LNCAP (cell line): ENCODE data around the gene PDE2A.

Experiments
- TF ChIP-seq, protein P1 (sequence below): fragments of 450-650 bp; IDR thresholded peaks from 2 replicates; pipeline ENCODE4 v1.5.1; 2017; ENCODE audit warnings: mild to moderate bottlenecking

The PDE2A gene

DNA sequence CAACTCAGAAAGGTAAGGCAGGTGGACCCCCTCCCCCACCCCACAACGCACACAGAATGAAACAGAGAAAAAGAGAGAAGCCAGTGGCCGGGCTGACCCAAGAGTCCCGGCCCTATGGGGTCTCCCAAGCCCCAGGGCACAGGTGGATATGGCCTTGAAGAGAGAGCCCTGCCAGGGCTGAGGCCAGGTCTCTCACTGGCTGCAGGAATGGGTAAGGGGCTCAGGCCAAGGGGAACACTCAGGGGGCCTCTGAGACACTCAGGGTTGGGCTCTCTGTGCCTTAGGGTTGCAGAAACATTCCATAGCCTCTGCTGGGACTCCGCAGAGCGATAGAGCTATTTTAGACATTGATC is 98.0 kb downstream of the PDE2A start:
- TF ChIP-seq, protein P1, sequence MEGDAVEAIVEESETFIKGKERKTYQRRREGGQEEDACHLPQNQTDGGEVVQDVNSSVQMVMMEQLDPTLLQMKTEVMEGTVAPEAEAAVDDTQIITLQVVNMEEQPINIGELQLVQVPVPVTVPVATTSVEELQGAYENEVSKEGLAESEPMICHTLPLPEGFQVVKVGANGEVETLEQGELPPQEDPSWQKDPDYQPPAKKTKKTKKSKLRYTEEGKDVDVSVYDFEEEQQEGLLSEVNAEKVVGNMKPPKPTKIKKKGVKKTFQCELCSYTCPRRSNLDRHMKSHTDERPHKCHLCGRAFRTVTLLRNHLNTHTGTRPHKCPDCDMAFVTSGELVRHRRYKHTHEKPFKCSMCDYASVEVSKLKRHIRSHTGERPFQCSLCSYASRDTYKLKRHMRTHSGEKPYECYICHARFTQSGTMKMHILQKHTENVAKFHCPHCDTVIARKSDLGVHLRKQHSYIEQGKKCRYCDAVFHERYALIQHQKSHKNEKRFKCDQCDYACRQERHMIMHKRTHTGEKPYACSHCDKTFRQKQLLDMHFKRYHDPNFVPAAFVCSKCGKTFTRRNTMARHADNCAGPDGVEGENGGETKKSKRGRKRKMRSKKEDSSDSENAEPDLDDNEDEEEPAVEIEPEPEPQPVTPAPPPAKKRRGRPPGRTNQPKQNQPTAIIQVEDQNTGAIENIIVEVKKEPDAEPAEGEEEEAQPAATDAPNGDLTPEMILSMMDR = no peak

GRCh38 chr11:72575533-72576242 is 98.5 kb downstream of the PDE2A start:
- TF ChIP-seq, protein P1 = no peak

GRCh38 chr11:72574548-72575460 is 99.4 kb downstream of the PDE2A start:
- TF ChIP-seq, protein P1 = no peak

DNA sequence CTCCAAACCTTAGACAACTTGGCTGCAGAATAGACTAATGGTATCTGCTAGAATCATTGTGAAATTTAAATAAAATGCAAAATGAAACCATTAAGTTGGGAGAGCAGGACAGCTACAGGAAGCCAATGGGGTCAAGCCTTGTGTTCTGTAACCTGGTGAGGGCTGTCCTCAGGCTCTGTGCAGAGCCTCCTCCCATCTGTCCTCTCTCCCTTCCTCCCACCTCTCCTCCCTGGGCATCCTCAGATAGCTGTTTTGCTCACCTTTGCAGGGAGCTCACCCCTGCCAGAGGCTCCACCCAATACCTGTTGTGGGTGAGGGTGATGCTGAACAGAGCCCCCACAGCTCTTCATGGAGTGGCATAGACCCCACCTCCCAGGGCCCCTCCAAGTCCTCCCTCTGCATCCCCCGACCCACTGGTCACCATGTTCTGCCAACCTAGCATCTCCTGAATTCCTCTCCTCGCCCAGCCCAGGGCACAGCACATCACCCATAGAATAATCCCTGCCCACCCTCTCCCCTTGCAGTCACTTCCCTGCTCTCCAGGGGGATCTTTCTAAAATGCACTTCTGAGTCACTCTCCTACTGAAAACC is 100.3 kb downstream of the PDE2A start:
- TF ChIP-seq, protein P1 = no peak

GRCh38 chr11:72573072-72573854 is 101.0 kb downstream of the PDE2A start:
- TF ChIP-seq, protein P1 = peak; percentile 72

DNA sequence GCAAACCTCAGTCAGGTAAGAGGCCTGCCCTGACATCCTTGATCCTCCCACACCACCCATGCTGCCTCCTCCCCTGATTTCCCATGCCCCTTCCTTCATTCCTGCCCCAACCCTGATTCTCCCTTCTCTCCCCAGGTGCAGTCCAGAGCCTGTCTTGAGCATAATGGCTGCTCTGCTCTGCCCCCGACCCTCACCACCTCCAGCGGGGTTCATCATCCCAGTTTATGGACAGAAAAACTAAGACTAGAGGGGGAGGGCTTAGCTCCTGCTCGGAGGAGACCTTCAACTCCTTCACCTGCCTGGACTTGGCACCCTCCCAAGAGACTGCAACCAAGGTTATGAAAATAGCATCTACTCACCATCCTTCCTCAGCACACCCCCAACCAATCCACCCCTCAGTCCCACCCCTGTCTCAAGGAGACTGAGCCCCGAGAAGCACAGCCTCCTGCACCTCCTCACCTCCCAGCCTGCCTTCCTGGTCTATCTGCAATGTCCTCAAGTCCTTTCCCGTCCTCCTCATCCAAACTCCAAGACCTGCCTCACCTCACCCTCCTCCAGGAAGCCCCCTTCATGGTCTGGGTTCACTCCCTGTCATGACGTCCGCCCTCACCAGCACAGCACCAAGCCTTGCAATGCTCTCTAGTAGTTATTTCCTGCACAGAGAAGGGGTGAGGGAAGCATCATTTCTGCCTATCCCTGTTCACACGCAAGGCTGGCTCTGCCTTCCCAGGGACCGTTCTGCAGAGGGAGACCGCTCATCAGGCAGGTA is 103.1 kb downstream of the PDE2A start:
- TF ChIP-seq, protein P1 = no peak
